ENCODE results near the gene DQX1. TPM values are rescaled to one million over a fixed set of nuclear protein-coding genes. Genes with fewer than 3 reads are reported as not detected.
A peak's percentile ranks its signal among the peaks of the same experiment; 100 is the strongest.

Gene DQX1
- total and polyA plus RNA-seq, 8 donors = 0.13 to 0.54 (median 0.25) TPM

- ATAC-seq (no peak), DNase-seq (no peak)
- Histone ChIP-seq H3K27ac (peak overlapping the region in 1 of 2 donors; percentile 6), H3K27me3 (no peaks in the 10 kb centered on the region), H3K36me3 (no peaks in the 10 kb centered on the region), H3K9me3 (no peaks in the 10 kb centered on the region), H3K4me1 (peaks cover 0 to 43% of the 10 kb centered on the region in 2 donors), H3K4me3 (no peak overlapping the region)
- no peak for TF ChIP-seq CTCF (IDR thresholded peaks at IDR 0.05)
- intact Hi-C loops (cut with DNase I) = no loop called here
Observed at GRCh38 chr2:74571058-74571457, 45.0 kb upstream of the DQX1 start.

- TF ChIP-seq CTCF (IDR thresholded peaks at IDR 0.05) = no peak
- no peaks in the 10 kb centered on the region for H3K27me3 ChIP-seq
- H3K4me1 ChIP-seq = peaks cover 0 to 36% of the 10 kb centered on the region in 2 donors
- intact Hi-C loops (cut with DNase I) = no loop called here
- no peak overlapping the region for H3K27ac ChIP-seq
- ATAC-seq (no peak), DNase-seq (no peak)
- no peaks in the 10 kb centered on the region for H3K36me3 ChIP-seq
- H3K9me3 ChIP-seq = no peaks in the 10 kb centered on the region
- no peak overlapping the region for H3K4me3 ChIP-seq
Observed at GRCh38 chr2:74569686-74570085, 43.7 kb upstream of the DQX1 start.

- Histone ChIP-seq H3K36me3 (no peaks in the 10 kb centered on the region), H3K4me3 (no peak overlapping the region), H3K9me3 (no peaks in the 10 kb centered on the region), H3K27me3 (no peaks in the 10 kb centered on the region), H3K4me1 (peaks cover 0 to 20% of the 10 kb centered on the region in 2 donors), H3K27ac (no peak overlapping the region)
- intact Hi-C loops (cut with DNase I) = no loop called here
- no peak for TF ChIP-seq CTCF (IDR thresholded peaks at IDR 0.05)
- no peak for DNase-seq
- ATAC-seq = peak; percentile 88
Observed at GRCh38 chr2:74567881-74568280, 41.9 kb upstream of the DQX1 start.

- Histone ChIP-seq H3K27me3 (no peaks in the 10 kb centered on the region), H3K9me3 (no peaks in the 10 kb centered on the region), H3K4me3 (no peak overlapping the region), H3K4me1 (peaks cover 0 to 20% of the 10 kb centered on the region in 2 donors), H3K36me3 (no peaks in the 10 kb centered on the region), H3K27ac (no peak overlapping the region)
- ATAC-seq (peak; percentile 19), DNase-seq (no peak)
- intact Hi-C loops (cut with DNase I) = no loop called here
- TF ChIP-seq CTCF (IDR thresholded peaks at IDR 0.05) = no peak
Observed at GRCh38 chr2:74566754-74567085, 40.7 kb upstream of the DQX1 start.

- Histone ChIP-seq H3K27ac (no peak overlapping the region), H3K4me1 (peaks cover 0 to 20% of the 10 kb centered on the region in 2 donors), H3K36me3 (no peaks in the 10 kb centered on the region), H3K4me3 (no peak overlapping the region), H3K27me3 (no peaks in the 10 kb centered on the region), H3K9me3 (no peaks in the 10 kb centered on the region)
- no peak for TF ChIP-seq CTCF (IDR thresholded peaks at IDR 0.05)
- no peak for ATAC-seq
- no peak for DNase-seq
- intact Hi-C loops (cut with DNase I) = no loop called here
Observed at GRCh38 chr2:74566076-74566753, 40.2 kb upstream of the DQX1 start.
